Measurements from ENCODE around the gene SURF6.
A peak's percentile ranks its signal among the peaks of the same experiment; 100 is the strongest.

The SURF6 gene

GRCh38 chr9:133367221-133367620 lies 31.2 kb upstream of the SURF6 start:
- DNase-seq = no peak

- no peak for DNase-seq
These were observed 30.4 kb upstream of the SURF6 start for GRCh38 chr9:133366435-133366834.

- DNase-seq = no peak
These were observed 26.5 kb upstream of the SURF6 start for GRCh38 chr9:133362359-133363044.

GRCh38 chr9:133361507-133362092 lies 25.6 kb upstream of the SURF6 start:
- DNase-seq = no peak

GRCh38 chr9:133360400-133361393 lies 24.7 kb upstream of the SURF6 start:
- no peak for DNase-seq

GRCh38 chr9:133359399-133360175 lies 23.6 kb upstream of the SURF6 start:
- peak; percentile 69 for DNase-seq

GRCh38 chr9:133357656-133358055 lies 21.7 kb upstream of the SURF6 start:
- no peak for DNase-seq

GRCh38 chr9:133356391-133357091 lies 20.6 kb upstream of the SURF6 start, which contains the start of the genes SURF1 and SURF2:
TSS of gene SURF1 (minus strand) at chr9:133356487. CDS start at chr9:133356453, 34 bp downstream.
TSS of gene SURF2 (plus strand) at chr9:133356550. CDS start at chr9:133356593, 43 bp downstream.
- DNase-seq = peak; percentile 94

GRCh38 chr9:133355881-133356357 lies 19.9 kb upstream of the SURF6 start:
- DNase-seq = no peak

- no peak for DNase-seq
These were observed 18.8 kb upstream of the SURF6 start for GRCh38 chr9:133354766-133355165.

- no peak for DNase-seq
These were observed 17.6 kb upstream of the SURF6 start for GRCh38 chr9:133353548-133353947.

GRCh38 chr9:133352635-133353340 lies 16.8 kb upstream of the SURF6 start:
- DNase-seq = no peak

GRCh38 chr9:133351908-133352634 lies 16.1 kb upstream of the SURF6 start:
- DNase-seq = peak; percentile 94

- DNase-seq = no peak
These were observed 15.5 kb upstream of the SURF6 start for GRCh38 chr9:133351526-133351907.

GRCh38 chr9:133349965-133350616 lies 14.1 kb upstream of the SURF6 start:
- DNase-seq = no peak

- DNase-seq = no peak
These were observed 13.0 kb upstream of the SURF6 start for GRCh38 chr9:133348718-133349573.

- DNase-seq = peak; percentile 97
These were observed 12.2 kb upstream of the SURF6 start, which contains the start of the genes MED22 and RPL7A for GRCh38 chr9:133347985-133348717. TSS of gene MED22 (minus strand) at chr9:133348131. CDS start at chr9:133346662, 1,469 bp downstream. TSS of gene RPL7A (plus strand) at chr9:133348218. CDS start at chr9:133348244, 26 bp downstream.

- DNase-seq = no peak
These were observed 11.6 kb upstream of the SURF6 start for GRCh38 chr9:133347515-133347984.

Data from islet precursor cell (in vitro differentiated cells).